GM12874 (cell line): ENCODE results near the gene HSD17B7.
"Not testable (repeated sequence)": the region's sequence is repeated elsewhere in the genome, so short reads cannot be mapped to it uniquely, and the experiment has no call there.

Experiments used
- TF ChIP-seq, protein P1 (sequence below): IDR thresholded peaks from 2 replicates; pipeline ENCODE4 v1.5.1; 2011; ENCODE audit warnings: low read depth, mild to moderate bottlenecking, control low read depth, low read length, moderate library complexity; ENCODE audit not compliant: insufficient read depth

The HSD17B7 gene

DNA sequence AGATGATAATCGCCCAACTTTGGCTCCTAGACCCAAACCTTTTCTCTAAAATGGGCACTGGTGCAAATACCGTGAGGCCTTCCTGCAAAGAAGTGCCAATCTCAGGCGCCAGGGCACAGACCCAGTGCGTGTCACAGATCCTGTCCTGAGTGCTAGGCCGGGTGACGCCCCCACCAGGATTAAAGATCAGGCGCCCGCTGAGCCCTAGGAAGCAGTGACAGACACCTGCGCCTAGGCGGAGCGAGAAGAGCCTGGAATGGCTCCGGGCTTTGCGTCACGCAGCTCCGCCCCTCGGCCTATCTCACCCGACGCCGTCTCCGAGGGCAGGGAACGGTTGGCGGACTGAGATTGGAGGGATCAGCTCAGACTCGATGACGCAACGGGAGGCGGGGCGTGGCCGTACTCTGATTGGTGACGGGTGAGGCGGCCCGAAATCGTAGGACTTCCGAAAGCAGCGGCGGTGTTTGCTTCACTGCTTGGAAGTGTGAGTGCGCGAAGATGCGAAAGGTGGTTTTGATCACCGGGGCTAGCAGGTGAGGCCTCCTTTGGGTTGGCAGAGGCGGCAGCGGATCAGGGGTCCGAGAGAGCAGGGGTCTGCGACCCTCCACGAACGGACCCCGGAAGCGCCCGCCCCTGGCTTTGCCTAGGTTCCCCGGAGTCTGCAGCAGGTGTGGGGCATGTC, at the start of gene HSD17B7:
TSS of gene HSD17B7 (plus strand) at position 400 of the 682 bp plus-strand sequence. CDS start at position 499, 99 bp downstream.
- TF ChIP-seq, protein P1, sequence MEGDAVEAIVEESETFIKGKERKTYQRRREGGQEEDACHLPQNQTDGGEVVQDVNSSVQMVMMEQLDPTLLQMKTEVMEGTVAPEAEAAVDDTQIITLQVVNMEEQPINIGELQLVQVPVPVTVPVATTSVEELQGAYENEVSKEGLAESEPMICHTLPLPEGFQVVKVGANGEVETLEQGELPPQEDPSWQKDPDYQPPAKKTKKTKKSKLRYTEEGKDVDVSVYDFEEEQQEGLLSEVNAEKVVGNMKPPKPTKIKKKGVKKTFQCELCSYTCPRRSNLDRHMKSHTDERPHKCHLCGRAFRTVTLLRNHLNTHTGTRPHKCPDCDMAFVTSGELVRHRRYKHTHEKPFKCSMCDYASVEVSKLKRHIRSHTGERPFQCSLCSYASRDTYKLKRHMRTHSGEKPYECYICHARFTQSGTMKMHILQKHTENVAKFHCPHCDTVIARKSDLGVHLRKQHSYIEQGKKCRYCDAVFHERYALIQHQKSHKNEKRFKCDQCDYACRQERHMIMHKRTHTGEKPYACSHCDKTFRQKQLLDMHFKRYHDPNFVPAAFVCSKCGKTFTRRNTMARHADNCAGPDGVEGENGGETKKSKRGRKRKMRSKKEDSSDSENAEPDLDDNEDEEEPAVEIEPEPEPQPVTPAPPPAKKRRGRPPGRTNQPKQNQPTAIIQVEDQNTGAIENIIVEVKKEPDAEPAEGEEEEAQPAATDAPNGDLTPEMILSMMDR = not testable (repeated sequence)

GRCh38 chr1:162740755-162741154, 49.7 kb upstream of the HSD17B7 start:
- TF ChIP-seq, protein P1 = no peak

DNA sequence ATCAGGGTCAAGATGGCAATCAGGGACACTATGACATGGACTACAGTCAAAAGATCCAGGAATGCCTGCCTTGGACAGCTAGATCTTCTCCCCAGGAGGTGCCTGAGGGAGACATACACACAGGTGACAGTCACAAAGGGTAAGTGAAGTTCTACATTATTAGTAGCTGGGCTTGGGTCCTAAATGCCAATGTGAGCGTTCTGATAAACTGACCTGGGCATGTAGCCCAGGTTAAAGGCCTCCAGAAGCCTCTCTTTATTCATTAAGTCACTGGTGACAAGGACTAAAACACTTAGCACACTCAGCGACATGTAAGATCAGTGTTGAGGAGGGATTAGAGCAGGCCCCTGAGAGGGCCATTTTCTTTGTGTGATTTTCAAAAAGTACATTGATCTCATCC, 48.9 kb upstream of the HSD17B7 start:
- TF ChIP-seq, protein P1 = no peak

DNA sequence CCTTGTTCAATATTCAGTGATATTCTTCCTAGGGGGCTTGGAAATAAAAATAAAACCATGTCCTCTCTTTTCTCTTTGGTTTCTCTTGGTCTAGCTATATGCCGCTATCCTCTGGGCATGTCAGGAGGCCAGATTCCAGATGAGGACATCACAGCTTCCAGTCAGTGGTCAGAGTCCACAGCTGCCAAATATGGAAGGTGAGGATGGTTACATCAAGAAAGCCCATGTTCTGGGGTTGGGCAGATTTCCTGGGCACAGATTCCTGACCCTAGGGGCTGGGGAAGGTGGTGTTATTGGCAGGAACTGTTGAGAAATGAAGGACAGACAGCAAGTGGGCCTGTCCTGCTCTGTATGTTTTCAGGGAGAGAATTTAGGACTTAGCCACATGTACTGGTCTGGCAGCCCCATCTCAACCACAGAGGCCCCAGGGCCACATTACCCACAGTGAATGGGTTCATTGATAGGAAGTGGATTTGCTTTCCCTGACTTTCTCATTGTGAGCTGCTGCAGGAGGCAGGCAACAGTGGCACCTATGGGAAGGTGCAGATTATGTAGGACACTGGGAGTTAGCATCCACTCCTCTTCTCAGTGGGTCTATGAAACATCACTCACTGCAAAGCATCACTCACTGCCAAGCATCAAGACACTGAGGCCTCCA, 37.4 kb upstream of the HSD17B7 start:
- TF ChIP-seq, protein P1 = no peak

DNA sequence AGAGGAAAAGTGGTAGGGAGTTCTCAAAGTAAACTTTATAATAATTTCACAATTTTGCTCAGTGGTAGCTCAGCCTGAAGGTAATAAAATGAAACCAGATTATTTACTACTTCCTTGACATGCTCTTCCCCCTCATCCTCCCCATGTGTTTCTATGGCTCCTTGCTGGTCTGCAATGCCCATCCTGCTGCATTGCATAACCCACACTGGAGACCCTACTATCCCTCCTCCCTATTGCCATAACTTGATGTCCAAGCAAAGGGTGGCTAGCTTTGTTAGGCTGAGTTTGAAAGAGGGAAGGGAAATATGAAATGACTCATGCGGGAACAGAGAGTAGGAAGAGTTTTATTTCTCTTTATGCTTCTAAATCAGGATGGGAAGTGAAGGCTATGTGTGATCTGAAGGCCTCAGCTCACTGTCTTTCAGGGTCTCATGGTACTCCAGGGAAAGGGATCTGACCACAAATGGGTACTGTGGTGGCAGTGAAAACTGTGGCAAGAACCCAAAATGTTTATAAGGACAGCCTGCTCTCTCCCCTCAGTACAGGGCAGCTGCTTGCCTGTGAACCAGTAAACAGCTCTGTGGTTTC, 36.4 kb upstream of the HSD17B7 start:
- TF ChIP-seq, protein P1 = no peak

DNA sequence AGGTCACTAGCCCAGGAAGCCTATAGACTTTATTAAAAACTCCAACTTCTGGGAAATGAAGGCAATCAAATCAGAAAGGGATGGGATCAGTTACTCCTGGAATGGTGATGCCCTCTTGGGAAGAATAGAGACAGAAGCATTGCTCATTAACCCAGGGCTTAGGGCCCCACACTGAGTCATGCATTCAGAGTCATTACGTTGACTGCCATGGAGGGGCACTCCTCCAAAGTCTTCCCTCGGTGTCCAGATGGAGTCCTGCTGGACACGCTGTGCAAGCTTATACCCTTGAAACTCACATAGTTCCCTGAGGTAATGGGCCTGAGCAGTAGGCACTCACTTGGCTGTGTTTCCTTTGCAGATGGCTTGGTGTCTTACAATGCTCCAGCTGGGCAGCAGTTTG, 35.2 kb upstream of the HSD17B7 start:
- TF ChIP-seq, protein P1 = no peak

DNA sequence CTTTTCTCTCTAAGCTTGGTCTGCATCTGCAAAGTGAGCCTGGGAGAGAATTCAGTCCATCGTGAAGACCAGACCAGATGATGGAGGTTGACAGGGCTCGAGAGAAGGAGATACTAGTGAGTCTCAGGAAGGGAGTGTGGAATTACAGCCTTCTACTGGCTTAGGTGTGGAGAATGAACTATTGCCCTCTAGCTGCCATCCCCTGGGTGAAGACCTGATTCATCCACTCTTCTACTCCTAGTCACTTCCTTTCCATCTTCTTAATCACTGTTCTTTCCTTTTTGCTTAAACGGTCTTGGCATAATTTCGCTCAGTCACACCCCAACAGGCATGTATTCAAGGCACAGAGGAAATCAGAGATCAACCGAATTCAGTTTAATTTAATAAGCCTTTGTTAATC, 34.0 kb upstream of the HSD17B7 start:
- TF ChIP-seq, protein P1 = no peak
